Keratinocyte (primary cell): Measurements from ENCODE around the gene ALDH3B2.

Experiments used
- CTCF ChIP-seq, 3 experiments: IDR thresholded peaks in 1 of 3; conservative IDR thresholded peaks in 1 of 3; optimal IDR thresholded peaks in 1 of 3; 2 replicates in 2 of 3; 3 replicates in 1 of 3; pipeline versions ENCODE3 to v1.5.1; 2011; ENCODE audit warnings: low read length in 3 of 3, mild to moderate bottlenecking in 3 of 3, moderate library complexity in 2 of 3, control low read depth in 1 of 3, inconsistent platforms in 1 of 3; ENCODE audit not compliant: insufficient read depth in 2 of 3; ENCODE audit errors: extremely low read depth in 1 of 3
- EZH2 ChIP-seq: IDR thresholded peaks from one replicate; pipeline ENCODE4 v1.6.1; 2012; ENCODE audit warnings: inconsistent platforms, mild to moderate bottlenecking, low read length, moderate library complexity

- TF ChIP-seq CTCF (optimal IDR thresholded peaks at IDR 0.05 in 1 of 3, IDR thresholded peaks at IDR 0.05 in 1 of 3, conservative IDR thresholded peaks at IDR 0.05 in 1 of 3; ENCODE audit: extremely low read depth in 1 of 3, insufficient read depth in 2 of 3, low read length in 3 of 3) = no peak
- no peak for TF ChIP-seq EZH2
These were observed 42.0 kb downstream of the ALDH3B2 start for GRCh38 chr11:67632175-67632981.
